MCF 10A (cell line): ENCODE results near the gene NSL1. TPM values are rescaled to one million over a fixed set of nuclear protein-coding genes. Genes with fewer than 3 reads are reported as not detected.
"Not testable (repeated sequence)": the region's sequence is repeated elsewhere in the genome, so short reads cannot be mapped to it uniquely, and the experiment has no call there.

Experiments used
- BruUV-seq: library from RNA; stranded (reverse); fragments of 400-500 nt; replicated peaks from 2 replicates; lab custom pipeline; 2021; lab: Mats Ljungman, UMichigan
- CTCF ChIA-PET: fragments of 300-600 bp; sonication (Branson Sonifier 250); formaldehyde crosslinking; extraction: SDS; loops from one replicate; lab custom pipeline; 2021; ENCODE audit warnings: antibody characterized with exemption, inconsistent platforms; lab: Yijun Ruan, JAX
- POLR2A ChIA-PET: fragments of 300-600, 350-650 bp; sonication (Branson Sonifier 250); formaldehyde crosslinking; extraction: SDS; loops from one replicate; lab custom pipeline; 2020; ENCODE audit warnings: antibody characterized with exemption, inconsistent platforms; lab: Yijun Ruan, JAX
- DNase-seq: peaks from one replicate; pipeline ENCODE4 v3.0.0-alpha.2; 2018; ENCODE audit not compliant: unreplicated experiment
- H3K27ac Mint-ChIP-seq: one replicate; pipeline ENCODE4 v1.8.0; 2022; ENCODE audit warnings: mild to moderate bottlenecking, low read depth, mixed read lengths; ENCODE audit not compliant: unreplicated experiment
- H3K27me3 Mint-ChIP-seq: one replicate; pipeline ENCODE4 v1.8.0; 2022; ENCODE audit warnings: mixed read lengths; ENCODE audit not compliant: insufficient read depth, unreplicated experiment
- H3K36me3 Mint-ChIP-seq: one replicate; pipeline ENCODE4 v1.8.0; 2022; ENCODE audit warnings: mild to moderate bottlenecking, moderate library complexity, mixed read lengths; ENCODE audit not compliant: insufficient read depth, unreplicated experiment
- H3K4me1 Mint-ChIP-seq: one replicate; pipeline ENCODE4 v1.8.0; 2022; ENCODE audit warnings: mixed read lengths; ENCODE audit not compliant: insufficient read depth, unreplicated experiment
- H3K4me3 Mint-ChIP-seq: one replicate; pipeline ENCODE4 v1.8.0; 2022; ENCODE audit warnings: mild to moderate bottlenecking, moderate library complexity, mixed read lengths; ENCODE audit not compliant: unreplicated experiment
- H3K9me3 Mint-ChIP-seq: one replicate; pipeline ENCODE4 v1.8.0; 2022; ENCODE audit warnings: mixed read lengths; ENCODE audit not compliant: unreplicated experiment
- intact Hi-C: fragments of 100-400 bp; cut with micrococcal nuclease; formaldehyde crosslinking; loops from 2 replicates; pipeline ENCODE4 v1.14.1; 2022
- total RNA-seq: library from RNA; stranded (reverse); gene quantifications from 2 replicates; pipeline ENCODE4 v1.2.3, GENCODE V29; 2022
- TF ChIP-seq, protein P1 (sequence below): fragments of 200-600 bp; IDR thresholded peaks from one replicate; pipeline ENCODE4 v1.8.0; 2022; ENCODE audit warnings: antibody characterized with exemption, mild to moderate bottlenecking; ENCODE audit not compliant: unreplicated experiment

Gene NSL1
- total RNA-seq, 1 experiment from 2014 or later = 39.7 TPM

DNA sequence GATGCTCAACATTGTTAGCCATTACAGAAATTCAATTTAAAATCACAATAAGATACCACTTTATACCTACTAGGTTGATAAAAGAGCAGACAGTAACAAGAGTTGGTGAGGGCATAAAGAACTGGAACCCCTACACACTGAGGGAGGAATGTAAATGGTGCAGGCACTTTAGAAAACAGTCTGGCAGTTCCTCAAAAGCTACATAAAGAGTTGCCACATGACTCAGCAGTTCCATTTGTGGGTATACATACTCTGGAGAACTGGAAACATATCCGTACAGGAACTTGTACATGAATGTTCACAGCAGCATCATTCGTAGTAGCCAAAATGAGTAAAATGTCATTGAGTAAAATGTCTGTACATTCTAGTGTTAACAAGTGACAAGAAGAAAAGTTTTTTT, 17.0 kb downstream of the NSL1 start:
- Mint-ChIP-seq H3K9me3 (peaks cover 6% of the 10 kb centered on the region), H3K4me1 (peaks cover 9% of the 10 kb centered on the region), H3K27ac (no peak overlapping the region), H3K4me3 (no peak overlapping the region), H3K36me3 (peaks cover 17% of the 10 kb centered on the region), H3K27me3 (no peaks in the 10 kb centered on the region)
- intact Hi-C loops = no loop called here
- no TSS peak for BruUV-seq
- POLR2A ChIA-PET = interaction anchor here (0.9 to 2.2 kb wide), 3 partner anchors 13 to 304 kb away, joined by 3 to 6 read pairs (median 3); partner anchors contain the start of gene ATF3
- TF ChIP-seq, protein P1, sequence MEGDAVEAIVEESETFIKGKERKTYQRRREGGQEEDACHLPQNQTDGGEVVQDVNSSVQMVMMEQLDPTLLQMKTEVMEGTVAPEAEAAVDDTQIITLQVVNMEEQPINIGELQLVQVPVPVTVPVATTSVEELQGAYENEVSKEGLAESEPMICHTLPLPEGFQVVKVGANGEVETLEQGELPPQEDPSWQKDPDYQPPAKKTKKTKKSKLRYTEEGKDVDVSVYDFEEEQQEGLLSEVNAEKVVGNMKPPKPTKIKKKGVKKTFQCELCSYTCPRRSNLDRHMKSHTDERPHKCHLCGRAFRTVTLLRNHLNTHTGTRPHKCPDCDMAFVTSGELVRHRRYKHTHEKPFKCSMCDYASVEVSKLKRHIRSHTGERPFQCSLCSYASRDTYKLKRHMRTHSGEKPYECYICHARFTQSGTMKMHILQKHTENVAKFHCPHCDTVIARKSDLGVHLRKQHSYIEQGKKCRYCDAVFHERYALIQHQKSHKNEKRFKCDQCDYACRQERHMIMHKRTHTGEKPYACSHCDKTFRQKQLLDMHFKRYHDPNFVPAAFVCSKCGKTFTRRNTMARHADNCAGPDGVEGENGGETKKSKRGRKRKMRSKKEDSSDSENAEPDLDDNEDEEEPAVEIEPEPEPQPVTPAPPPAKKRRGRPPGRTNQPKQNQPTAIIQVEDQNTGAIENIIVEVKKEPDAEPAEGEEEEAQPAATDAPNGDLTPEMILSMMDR = no peak
- CTCF ChIA-PET = interaction anchor here (4.7 to 8.0 kb wide), 2 partner anchors 24 to 296 kb away, joined by 26 to 73 read pairs; no protein-coding TSS in a partner anchor
- DNase-seq = peak; percentile 57

DNA sequence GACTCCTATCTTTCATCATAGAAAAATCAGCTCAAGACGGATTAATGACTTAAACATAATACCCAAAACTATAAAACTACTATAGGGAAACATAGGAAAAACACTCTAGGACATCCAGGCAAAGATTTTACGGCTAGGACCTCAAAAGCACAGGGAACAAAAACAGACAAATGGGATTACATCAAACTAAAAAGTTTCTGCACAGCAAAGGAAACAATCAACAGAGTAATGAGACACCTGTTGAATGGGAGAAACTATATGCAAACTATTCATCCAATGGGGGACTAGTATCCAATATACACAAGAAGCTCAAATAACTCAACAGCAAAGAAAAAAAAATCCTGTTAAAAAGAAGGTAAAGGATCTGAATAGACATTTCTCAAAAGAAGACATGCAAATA, 18.6 kb downstream of the NSL1 start:
- Mint-ChIP-seq H3K36me3 (peaks cover 19% of the 10 kb centered on the region), H3K4me1 (peaks cover 9% of the 10 kb centered on the region), H3K27ac (no peak overlapping the region), H3K9me3 (peaks cover 18% of the 10 kb centered on the region), H3K4me3 (no peak overlapping the region), H3K27me3 (no peaks in the 10 kb centered on the region)
- TF ChIP-seq, protein P1 = no peak
- no TSS peak for BruUV-seq
- intact Hi-C loops = no loop called here
- DNase-seq = no peak
- CTCF ChIA-PET = interaction anchor here (0.7 to 8.0 kb wide), 9 partner anchors 9 to 345 kb away, joined by 3 to 73 read pairs (median 7); no protein-coding TSS in a partner anchor
- POLR2A ChIA-PET = interaction anchor here (0.6 to 2.2 kb wide), 8 partner anchors 12 to 292 kb away, joined by 3 to 6 read pairs (median 3); partner anchors contain the start of genes NSL1 and TATDN3

DNA sequence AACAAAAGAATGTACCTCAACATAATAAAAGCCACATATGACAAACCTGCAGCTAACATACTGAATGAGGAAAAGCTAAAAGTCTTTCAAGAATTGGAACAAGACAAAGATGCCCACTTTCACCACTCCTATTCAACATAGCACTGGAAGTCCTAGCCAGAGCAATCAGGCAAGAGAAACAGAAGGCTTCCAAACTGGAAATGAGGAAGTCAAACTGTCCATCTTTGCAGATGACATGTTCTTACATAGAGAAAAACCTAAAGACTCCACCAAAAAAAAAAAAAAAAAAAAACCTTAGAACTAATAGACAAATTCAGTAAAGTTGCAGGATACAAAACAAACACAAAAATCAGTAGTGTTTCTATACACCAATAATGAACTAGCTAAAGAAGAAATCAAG, 20.2 kb downstream of the NSL1 start:
- TF ChIP-seq, protein P1 = no peak
- POLR2A ChIA-PET = interaction anchor here (0.7 to 2.6 kb wide), 4 partner anchors 12 to 235 kb away, joined by 3 to 18 read pairs (median 4); partner anchors contain the start of genes NSL1 and TATDN3
- CTCF ChIA-PET = interaction anchor here (0.6 to 8.0 kb wide), 14 partner anchors 10 to 317 kb away, joined by 3 to 73 read pairs (median 4); no protein-coding TSS in a partner anchor
- DNase-seq = no peak
- Mint-ChIP-seq H3K4me3 (no peak overlapping the region), H3K36me3 (peaks cover 26% of the 10 kb centered on the region), H3K4me1 (peaks cover 9% of the 10 kb centered on the region), H3K27me3 (no peaks in the 10 kb centered on the region), H3K27ac (no peak overlapping the region), H3K9me3 (peaks cover 26% of the 10 kb centered on the region)
- intact Hi-C loops = no loop called here
- BruUV-seq = no TSS peak

DNA sequence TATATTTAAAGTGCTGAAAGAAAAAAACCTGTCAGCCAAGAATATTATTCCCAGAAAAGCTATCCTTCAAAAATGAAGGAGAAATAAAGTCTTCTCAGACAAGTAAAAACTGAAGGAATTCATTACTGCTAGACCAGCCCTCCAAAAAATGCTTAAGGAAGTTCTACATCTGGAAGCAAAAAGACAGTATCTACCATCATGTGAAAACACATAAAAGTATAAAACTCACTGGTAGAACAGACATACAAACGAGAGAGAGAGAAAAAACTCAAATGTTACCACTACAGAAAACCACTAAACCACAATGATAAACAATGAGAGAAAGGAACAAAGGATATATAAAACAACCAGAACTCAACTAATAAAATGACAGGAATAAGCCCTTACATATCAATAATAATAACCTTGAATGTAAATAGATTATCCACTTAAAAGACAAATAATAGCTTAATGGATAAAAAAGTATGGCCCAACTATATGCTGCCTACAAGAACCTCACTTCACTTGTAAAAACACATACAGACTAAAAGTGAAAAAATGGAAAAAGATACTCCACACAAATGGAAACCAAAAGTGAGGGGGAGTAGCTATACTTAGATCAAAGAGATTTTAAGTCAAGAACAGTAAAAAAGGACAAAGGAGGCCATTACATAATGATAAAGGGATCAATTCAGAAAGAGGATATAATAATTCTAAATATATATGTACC, 22.0 kb downstream of the NSL1 start:
- Mint-ChIP-seq H3K27ac (no peak overlapping the region), H3K9me3 (peaks cover 26% of the 10 kb centered on the region), H3K4me3 (no peak overlapping the region), H3K36me3 (peaks cover 33% of the 10 kb centered on the region), H3K27me3 (no peaks in the 10 kb centered on the region), H3K4me1 (peaks cover 4% of the 10 kb centered on the region)
- ChIA-PET POLR2A (interaction anchor here (0.7 to 2.6 kb wide), 10 partner anchors 11 to 299 kb away, joined by 3 to 18 read pairs (median 5); partner anchors contain the start of genes NSL1 and TATDN3), CTCF (interaction anchor here (0.5 to 2.9 kb wide), 16 partner anchors 8 to 698 kb away, joined by 3 to 25 read pairs (median 4); no protein-coding TSS in a partner anchor)
- TF ChIP-seq, protein P1 = no peak
- no peak for DNase-seq
- intact Hi-C loops = no loop called here
- no TSS peak for BruUV-seq

DNA sequence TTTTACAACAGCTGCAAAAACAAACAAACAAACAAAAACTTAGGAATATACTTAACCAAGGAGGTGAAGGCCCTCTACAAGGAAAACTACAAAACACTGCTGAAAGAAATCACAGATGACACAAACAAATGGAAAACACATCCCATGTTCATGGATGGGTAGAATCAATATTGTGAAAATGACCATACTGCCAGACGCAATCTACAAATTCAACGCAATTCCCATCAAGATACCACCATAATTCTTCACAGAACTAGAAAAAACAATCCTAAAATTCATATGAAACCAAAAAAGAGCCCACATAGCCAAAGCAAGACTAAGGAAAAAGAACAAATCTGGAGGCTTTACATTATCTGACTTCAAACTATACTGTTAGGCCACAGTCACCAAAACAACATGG, 24.8 kb downstream of the NSL1 start:
- Mint-ChIP-seq H3K36me3 (peaks cover 27% of the 10 kb centered on the region), H3K9me3 (peaks cover 26% of the 10 kb centered on the region)
- POLR2A ChIA-PET = interaction anchor here (0.8 kb wide), 1 partner anchor 91 kb away, joined by 4 read pairs; the partner anchor contains the start of gene FLVCR1
- H3K4me3 Mint-ChIP-seq, intact Hi-C loops, H3K4me1 Mint-ChIP-seq, BruUV-seq, H3K27me3 Mint-ChIP-seq, DNase-seq, H3K27ac Mint-ChIP-seq: not testable (repeated sequence)
- CTCF ChIA-PET = interaction anchor here (0.7 to 14.0 kb wide), 3 partner anchors 15 to 1818 kb away, joined by 4 to 156 read pairs (median 6); no protein-coding TSS in a partner anchor
